ENCODE measurements around the gene TUBB2A.
"Not testable (repeated sequence)": the region's sequence is repeated elsewhere in the genome, so short reads cannot be mapped to it uniquely, and the experiment has no call there.

The TUBB2A gene

GRCh38 chr6:3157131-3157933 lies at the start of gene TUBB2A:
TUBB2A (minus strand) TSS chr6:3157544; CDS start chr6:3157463, 81 bp downstream.
- peaks cover 66% of the 10 kb centered on the region for H3K27me3 Mint-ChIP-seq
- H3K27ac Mint-ChIP-seq: peak within 1 kb of the TSS; percentile 84
- peaks cover 3% of the 10 kb centered on the region for H3K9me3 Mint-ChIP-seq
- CTCF ChIA-PET: interaction anchor here (0.6 to 1.0 kb wide), 4 partner anchors 9 to 104 kb away, joined by 3 to 7 read pairs (median 3); no protein-coding TSS in a partner anchor
- peak; percentile 86 for DNase-seq
- peaks cover 4% of the 10 kb centered on the region for H3K36me3 Mint-ChIP-seq
- peaks cover 25% of the 10 kb centered on the region for H3K4me1 Mint-ChIP-seq
- H3K4me3 Mint-ChIP-seq: peak within 1 kb of the TSS; percentile 81

DNA sequence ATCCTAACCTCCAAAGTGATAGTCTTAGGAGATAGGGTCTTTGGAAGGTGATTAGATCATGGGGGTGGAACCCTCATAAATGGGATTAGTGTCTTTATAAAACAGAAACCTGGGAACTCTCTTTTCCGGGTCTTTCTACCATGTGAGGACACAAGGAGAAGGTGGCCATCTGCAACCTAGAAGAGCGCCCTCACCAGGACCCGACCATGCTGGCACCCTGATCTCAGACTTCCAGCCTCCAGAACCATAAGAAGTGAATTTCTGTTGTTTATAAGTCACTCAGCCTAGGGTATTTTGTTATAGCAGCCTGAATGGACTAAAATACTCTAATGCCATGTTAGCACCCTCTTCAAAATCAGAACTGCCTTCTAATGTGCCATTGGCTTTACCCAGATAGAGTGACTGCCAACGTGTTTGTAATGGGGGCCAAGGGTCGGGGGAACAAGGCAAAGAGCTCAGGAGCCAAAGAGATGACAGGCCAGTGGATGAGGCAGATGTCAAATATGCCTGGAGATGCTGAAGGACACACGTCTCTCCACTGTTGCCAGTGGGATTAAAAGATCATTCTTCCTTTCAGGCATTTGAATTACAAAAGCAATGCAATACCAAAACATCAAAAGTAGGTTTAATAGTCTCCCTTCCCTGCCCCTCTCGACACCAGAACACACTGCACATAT lies 49.1 kb upstream of the TUBB2A start:
- no peak overlapping the region for H3K4me3 Mint-ChIP-seq
- peaks cover 2% of the 10 kb centered on the region for H3K9me3 Mint-ChIP-seq

DNA sequence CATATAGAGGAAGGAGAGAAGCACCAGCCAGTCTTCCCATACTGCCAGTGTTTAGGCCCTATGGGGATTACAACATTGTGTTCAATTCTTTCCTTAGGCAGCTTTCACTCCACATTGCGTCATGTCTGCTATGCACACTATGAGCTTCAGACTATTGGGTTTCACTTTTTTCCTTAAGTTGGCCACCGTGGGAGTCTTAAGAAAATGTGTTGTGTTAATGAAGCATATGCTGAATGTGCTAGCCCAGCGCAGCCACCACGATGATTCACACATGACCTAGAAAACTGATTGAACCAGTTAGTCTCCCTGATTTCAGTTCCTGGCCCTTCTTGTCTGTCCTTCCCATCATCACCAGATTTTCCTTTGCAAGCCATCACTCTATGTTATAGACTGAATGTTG lies 48.6 kb upstream of the TUBB2A start:
- Mint-ChIP-seq H3K9me3 (peaks cover 2% of the 10 kb centered on the region), H3K27ac (no peak overlapping the region), H3K36me3 (no peaks in the 10 kb centered on the region), H3K4me1 (peaks cover 8% of the 10 kb centered on the region), H3K4me3 (no peak overlapping the region), H3K27me3 (peaks cover 47% of the 10 kb centered on the region)
- DNase-seq: no peak
- CTCF ChIA-PET: no interaction called here

More for the DNA sequence above, 49.1 kb upstream of the TUBB2A start:
- CTCF ChIA-PET: no interaction called here
- no peak for DNase-seq
- no peak overlapping the region for H3K27ac Mint-ChIP-seq
- H3K4me1 Mint-ChIP-seq: peaks cover 8% of the 10 kb centered on the region
- no peaks in the 10 kb centered on the region for H3K36me3 Mint-ChIP-seq
- H3K27me3 Mint-ChIP-seq: peaks cover 52% of the 10 kb centered on the region

GRCh38 chr6:3204921-3205320 lies 47.6 kb upstream of the TUBB2A start:
- DNase-seq: no peak
- Mint-ChIP-seq H3K9me3 (peaks cover 2% of the 10 kb centered on the region), H3K27ac (no peak overlapping the region), H3K4me3 (no peak overlapping the region), H3K4me1 (peaks cover 8% of the 10 kb centered on the region), H3K36me3 (no peaks in the 10 kb centered on the region), H3K27me3 (peaks cover 38% of the 10 kb centered on the region)
- CTCF ChIA-PET: no interaction called here

DNA sequence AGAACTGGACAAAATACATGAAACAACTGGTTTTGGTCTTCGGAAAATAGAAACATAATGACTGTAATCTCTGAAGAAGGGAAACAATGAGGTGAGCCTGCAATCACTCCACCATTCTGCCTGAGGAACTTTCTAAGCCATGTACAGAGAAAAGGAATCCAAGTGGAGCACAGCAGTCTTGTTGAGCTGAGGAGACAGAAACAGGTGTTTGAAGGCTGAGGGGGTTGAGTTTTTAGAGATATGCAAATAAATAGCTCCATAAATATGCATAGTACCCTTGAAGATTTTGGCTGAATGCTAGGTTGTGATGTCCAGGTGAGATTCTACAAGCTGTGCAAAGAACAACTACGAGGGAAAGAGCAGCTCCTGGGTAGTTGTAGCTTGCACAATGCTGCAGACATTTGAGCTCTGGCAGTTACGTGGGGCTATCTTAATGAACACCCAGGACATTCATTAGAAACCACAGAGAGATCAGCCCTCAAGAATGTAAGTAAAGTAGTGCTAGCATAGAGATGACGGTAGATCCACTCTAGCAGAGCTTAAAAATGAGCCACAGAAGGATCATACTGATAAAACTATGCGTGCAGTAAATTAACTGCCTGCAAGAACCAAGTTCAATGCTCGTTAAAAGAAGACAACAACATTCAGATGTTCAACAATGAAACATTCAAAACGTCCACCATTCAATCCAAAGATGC lies 45.8 kb upstream of the TUBB2A start:
- Mint-ChIP-seq H3K27ac (no peak overlapping the region), H3K36me3 (no peaks in the 10 kb centered on the region), H3K27me3 (peaks cover 29% of the 10 kb centered on the region), H3K9me3 (peaks cover 2% of the 10 kb centered on the region), H3K4me1 (no peaks in the 10 kb centered on the region), H3K4me3 (no peak overlapping the region)
- DNase-seq: no peak
- CTCF ChIA-PET: interaction anchor here (1.0 kb wide), 1 partner anchor 41 kb away, joined by 3 read pairs; no protein-coding TSS in a partner anchor

- no peaks in the 10 kb centered on the region for H3K4me1 Mint-ChIP-seq
Measured at GRCh38 chr6:3201388-3201787, 44.0 kb upstream of the TUBB2A start.

GRCh38 chr6:3200682-3201081 lies 43.3 kb upstream of the TUBB2A start:
- Mint-ChIP-seq H3K4me3 (no peak overlapping the region), H3K4me1 (no peaks in the 10 kb centered on the region), H3K9me3 (peaks cover 2% of the 10 kb centered on the region), H3K36me3 (no peaks in the 10 kb centered on the region), H3K27ac (no peak overlapping the region), H3K27me3 (peaks cover 19% of the 10 kb centered on the region)
- CTCF ChIA-PET: no interaction called here
- no peak for DNase-seq

More at GRCh38 chr6:3201388-3201787, 44.0 kb upstream of the TUBB2A start:
- Mint-ChIP-seq H3K9me3 (peaks cover 2% of the 10 kb centered on the region), H3K27me3 (peaks cover 19% of the 10 kb centered on the region), H3K4me3 (no peak overlapping the region), H3K27ac (no peak overlapping the region), H3K36me3 (no peaks in the 10 kb centered on the region)
- CTCF ChIA-PET: no interaction called here
- DNase-seq: no peak

DNA sequence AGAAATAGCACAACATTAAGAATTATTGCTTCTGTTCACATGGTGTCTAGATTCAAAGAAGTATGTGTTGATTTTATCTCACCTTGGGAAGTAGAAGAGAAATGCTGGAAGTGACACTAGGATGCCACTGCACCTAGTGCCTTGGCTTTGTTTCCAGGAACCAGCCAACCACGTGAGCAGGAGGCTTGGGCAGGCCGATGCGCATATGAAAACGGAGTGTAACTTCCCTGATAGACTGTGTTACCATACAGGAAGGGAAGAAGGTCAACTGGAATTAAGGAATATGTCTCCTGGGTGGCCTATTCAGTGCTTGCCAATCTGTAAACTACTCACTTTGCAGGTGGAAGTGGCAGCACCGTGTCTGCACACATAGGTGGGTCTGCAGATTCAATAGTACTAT lies 42.0 kb upstream of the TUBB2A start:
- Mint-ChIP-seq H3K36me3 (no peaks in the 10 kb centered on the region), H3K27me3 (peaks cover 15% of the 10 kb centered on the region), H3K9me3 (peaks cover 2% of the 10 kb centered on the region), H3K4me3 (no peak overlapping the region), H3K4me1 (no peaks in the 10 kb centered on the region), H3K27ac (no peak overlapping the region)
- DNase-seq: no peak
- CTCF ChIA-PET: no interaction called here

GRCh38 chr6:3197734-3198133 lies 40.4 kb upstream of the TUBB2A start:
- H3K4me3 Mint-ChIP-seq, H3K4me1 Mint-ChIP-seq, DNase-seq, H3K36me3 Mint-ChIP-seq, CTCF ChIA-PET, H3K27ac Mint-ChIP-seq, H3K9me3 Mint-ChIP-seq: not testable (repeated sequence)
- peaks cover 14% of the 10 kb centered on the region for H3K27me3 Mint-ChIP-seq

DNA sequence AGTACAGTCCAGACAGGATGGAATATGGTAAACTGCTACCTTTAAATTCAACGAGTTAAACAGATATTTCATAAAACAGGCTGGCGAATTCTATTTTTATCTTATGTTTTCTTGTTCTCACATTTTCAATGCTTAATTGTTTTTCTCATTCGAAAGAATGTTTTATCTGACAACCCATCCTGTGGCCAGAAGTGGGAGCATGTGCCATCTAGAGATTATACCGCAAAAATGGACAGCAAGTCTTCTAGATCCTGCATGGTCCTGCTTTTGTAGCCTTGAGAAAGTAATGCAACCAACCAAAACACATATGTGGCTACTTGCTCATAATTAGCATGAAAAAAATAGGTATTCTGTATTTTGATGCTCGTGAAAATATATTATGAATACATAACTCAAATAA lies 39.4 kb upstream of the TUBB2A start:
- CTCF ChIA-PET: interaction anchor here (1.1 kb wide), 1 partner anchor 59 kb away, joined by 3 read pairs; no protein-coding TSS in a partner anchor
- no peak overlapping the region for H3K27ac Mint-ChIP-seq
- DNase-seq: no peak
- H3K27me3 Mint-ChIP-seq: peaks cover 11% of the 10 kb centered on the region
- H3K4me1 Mint-ChIP-seq: no peaks in the 10 kb centered on the region
- H3K9me3 Mint-ChIP-seq: peaks cover 2% of the 10 kb centered on the region
- no peak overlapping the region for H3K4me3 Mint-ChIP-seq
- no peaks in the 10 kb centered on the region for H3K36me3 Mint-ChIP-seq

- no peak for DNase-seq
- no peak overlapping the region for H3K4me3 Mint-ChIP-seq
- CTCF ChIA-PET: interaction anchor here (1.1 kb wide), 1 partner anchor 59 kb away, joined by 3 read pairs; no protein-coding TSS in a partner anchor
- no peaks in the 10 kb centered on the region for H3K36me3 Mint-ChIP-seq
- H3K27me3 Mint-ChIP-seq: peaks cover 8% of the 10 kb centered on the region
- no peaks in the 10 kb centered on the region for H3K9me3 Mint-ChIP-seq
- H3K27ac Mint-ChIP-seq: no peak overlapping the region
- no peaks in the 10 kb centered on the region for H3K4me1 Mint-ChIP-seq
Measured at GRCh38 chr6:3195695-3196497, 38.6 kb upstream of the TUBB2A start.

- peaks cover 8% of the 10 kb centered on the region for H3K27me3 Mint-ChIP-seq
- H3K4me3 Mint-ChIP-seq: no peak overlapping the region
- no peak overlapping the region for H3K27ac Mint-ChIP-seq
- H3K9me3 Mint-ChIP-seq: no peaks in the 10 kb centered on the region
- H3K36me3 Mint-ChIP-seq: no peaks in the 10 kb centered on the region
- CTCF ChIA-PET: no interaction called here
- no peaks in the 10 kb centered on the region for H3K4me1 Mint-ChIP-seq
- no peak for DNase-seq
Measured at GRCh38 chr6:3195420-3195694, 38.0 kb upstream of the TUBB2A start.

DNA sequence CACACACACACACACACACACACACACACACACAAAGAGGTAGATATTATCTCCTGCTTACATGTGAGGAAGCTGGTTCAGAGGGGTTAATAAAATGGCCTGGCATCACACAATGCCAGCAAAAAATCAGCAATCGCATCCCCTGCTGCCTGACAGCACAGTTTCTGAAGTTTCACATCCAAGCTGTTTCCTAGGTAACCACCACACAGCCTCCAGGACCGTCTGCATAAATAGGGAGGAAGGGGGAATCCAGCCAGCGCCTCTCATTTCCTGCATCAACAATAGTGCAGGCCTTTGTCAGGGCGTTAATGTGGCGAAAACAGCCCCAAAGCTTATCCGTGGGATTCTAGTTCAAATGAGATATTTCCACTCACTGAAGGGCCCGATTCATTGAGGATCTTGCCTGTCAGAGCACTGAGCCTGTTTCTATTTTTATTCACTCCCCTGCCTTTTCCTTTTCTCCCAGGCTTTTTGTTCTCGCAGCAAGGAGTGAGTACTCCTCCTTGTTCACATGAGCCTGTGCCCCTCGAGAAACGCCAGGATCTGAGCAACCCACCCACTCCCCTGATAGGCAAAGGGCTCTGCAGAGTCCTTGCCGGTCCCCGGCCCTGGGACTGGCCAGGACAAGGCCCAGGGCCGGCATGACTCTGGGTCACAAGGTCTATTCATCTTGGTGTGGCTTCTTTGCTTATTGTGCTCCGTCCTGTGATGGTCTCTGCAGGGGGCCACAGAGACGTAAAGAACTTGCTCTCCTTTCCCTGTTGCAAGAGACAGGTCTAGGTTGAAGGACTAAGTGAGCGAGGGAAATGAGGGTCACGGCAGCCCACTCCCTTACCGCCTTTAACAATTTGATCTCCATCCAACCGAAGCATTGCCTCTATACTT lies 37.4 kb upstream of the TUBB2A start:
- Mint-ChIP-seq H3K27me3 (peaks cover 13% of the 10 kb centered on the region), H3K4me1 (no peaks in the 10 kb centered on the region), H3K36me3 (no peaks in the 10 kb centered on the region), H3K9me3 (no peaks in the 10 kb centered on the region), H3K4me3 (no peak overlapping the region), H3K27ac (no peak overlapping the region)
- no peak for DNase-seq
- CTCF ChIA-PET: no interaction called here
